ENCODE data around the gene PLXND1.

- TF ChIP-seq CTCF (IDR thresholded peaks at IDR 0.05) (no peak), POLR2A (IDR thresholded peaks at IDR 0.05) (no peak)
Measured at GRCh38 chr3:129585949-129586657, 20.4 kb downstream of the PLXND1 start.

Data from lower leg skin (tissue), 3 donors.